Activated naive CD4-positive, alpha-beta T cell (primary cell): ENCODE measurements around the gene MAPKAPK3.
A peak's percentile ranks its signal among the peaks of the same experiment; 100 is the strongest.

ENCODE experiments used
- DNase-seq, 4 experiments: peaks; one replicate each; lab custom pipeline; 2025; lab: John Stamatoyannopoulos, UW

Gene MAPKAPK3

DNA sequence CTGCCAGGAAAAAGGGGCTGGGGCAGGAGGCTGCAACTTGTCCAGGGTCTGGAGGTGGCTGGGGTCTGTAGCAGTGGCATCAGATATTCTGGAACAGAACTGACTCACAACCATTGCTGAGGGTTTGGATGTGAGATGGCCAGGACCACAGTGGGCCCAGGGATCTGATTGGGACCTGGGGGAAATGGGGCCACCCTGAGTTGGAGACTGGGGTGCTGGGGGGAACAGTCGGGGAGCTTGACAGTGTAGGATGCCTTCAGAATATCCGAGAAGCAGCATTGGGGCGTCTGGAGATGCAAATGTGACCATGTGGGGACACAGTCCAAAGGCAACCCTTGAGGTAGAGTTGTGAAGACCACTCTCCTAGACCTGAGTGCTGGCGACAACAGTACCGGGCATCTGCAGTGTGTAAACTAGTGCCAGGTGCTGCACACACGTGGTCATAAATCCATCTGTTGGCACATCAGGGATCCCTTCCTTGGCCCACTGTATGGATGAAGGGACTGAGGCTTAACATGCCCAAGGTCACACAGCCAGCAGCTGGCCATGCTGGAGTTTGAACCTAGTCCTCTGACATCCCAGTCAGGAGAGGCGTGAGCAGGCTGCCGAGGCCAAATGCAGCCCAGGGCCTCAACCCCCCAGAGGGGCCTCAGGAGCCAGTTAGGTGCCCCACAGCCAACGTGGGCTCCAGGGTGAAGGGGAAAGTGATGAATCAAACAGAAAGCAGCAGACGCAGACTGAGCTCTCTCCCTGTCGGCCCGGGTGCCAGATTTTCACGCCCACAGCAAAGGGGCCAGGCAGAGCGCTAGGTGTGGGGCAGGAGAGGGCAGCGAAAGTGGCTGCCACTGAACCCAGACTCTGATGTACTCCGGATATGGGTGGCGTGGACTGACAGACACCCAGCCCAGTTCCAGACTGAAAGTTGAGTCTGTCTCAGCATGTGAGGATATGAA, 28.9 kb upstream of the MAPKAPK3 start:
- DNase-seq: peak in 2 of 4 experiments; percentile 24 to 45

- DNase-seq: no peak
Measured at GRCh38 chr3:50588759-50589433, 28.1 kb upstream of the MAPKAPK3 start.

- no peak for DNase-seq
Measured at GRCh38 chr3:50591196-50591741, 25.7 kb upstream of the MAPKAPK3 start.

DNA sequence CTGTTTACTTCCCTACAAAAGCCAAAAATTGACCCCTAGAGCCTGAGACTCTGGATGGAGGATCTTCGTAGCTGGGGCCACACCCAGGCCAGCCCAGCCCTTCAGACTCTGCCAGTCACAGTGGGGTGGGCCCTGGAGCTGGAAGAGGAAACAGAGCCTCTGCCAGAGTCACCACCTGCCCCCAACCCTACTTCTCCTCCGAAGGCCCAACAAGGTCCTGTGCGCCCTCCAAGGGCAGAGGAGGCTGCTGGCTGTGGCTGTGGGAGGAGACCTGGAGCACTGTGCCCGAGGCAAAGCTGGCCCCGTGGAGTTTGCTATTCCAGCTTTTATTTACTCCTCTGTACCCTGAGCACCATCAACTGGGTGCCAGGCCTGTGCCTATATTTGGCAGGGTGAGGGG, 24.4 kb upstream of the MAPKAPK3 start:
- no peak for DNase-seq

GRCh38 chr3:50594253-50594785, 22.6 kb upstream of the MAPKAPK3 start:
- DNase-seq: no peak

GRCh38 chr3:50599115-50599715, 17.7 kb upstream of the MAPKAPK3 start:
- no peak for DNase-seq

GRCh38 chr3:50599716-50600118, 17.2 kb upstream of the MAPKAPK3 start:
- DNase-seq: no peak

GRCh38 chr3:50600141-50600753, 16.7 kb upstream of the MAPKAPK3 start:
- no peak for DNase-seq

DNA sequence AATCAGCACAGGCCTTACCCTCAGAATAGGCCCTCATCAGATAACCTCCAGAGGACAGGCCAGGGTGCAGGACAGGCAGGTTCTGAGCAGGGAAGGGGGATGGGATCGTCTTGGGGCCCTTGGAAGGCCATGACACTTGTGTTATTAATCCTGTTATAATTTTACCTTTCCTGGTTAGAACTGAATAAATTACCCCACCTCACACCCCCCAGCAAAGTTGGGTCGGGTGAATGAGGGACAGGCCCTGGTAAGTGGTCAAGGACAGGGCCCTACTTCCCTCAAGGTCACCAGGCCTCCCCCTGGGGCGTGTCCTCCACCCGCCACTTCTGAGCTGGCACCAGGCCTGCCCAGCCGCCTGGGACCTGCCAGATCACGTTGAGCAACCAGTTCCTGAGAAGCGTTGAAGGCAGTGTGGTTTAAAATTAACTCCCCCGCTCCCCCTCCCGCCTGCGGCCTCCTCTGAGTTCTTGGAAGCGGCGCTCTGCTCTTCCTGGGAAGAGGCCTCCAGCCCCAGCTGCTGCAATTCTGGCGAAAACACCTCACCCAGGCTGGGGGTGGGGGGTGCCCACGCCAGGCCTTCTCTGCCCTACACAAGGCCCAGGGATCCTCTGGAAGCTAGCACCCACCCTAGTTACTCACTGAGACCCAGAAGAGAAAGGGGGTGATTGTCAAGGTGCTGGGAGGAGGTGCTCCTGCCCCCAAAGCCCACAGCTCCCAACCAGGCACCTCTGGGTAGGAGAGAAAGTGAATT, 15.9 kb upstream of the MAPKAPK3 start:
- peak in 2 of 4 experiments; percentile 40 to 53 for DNase-seq

DNA sequence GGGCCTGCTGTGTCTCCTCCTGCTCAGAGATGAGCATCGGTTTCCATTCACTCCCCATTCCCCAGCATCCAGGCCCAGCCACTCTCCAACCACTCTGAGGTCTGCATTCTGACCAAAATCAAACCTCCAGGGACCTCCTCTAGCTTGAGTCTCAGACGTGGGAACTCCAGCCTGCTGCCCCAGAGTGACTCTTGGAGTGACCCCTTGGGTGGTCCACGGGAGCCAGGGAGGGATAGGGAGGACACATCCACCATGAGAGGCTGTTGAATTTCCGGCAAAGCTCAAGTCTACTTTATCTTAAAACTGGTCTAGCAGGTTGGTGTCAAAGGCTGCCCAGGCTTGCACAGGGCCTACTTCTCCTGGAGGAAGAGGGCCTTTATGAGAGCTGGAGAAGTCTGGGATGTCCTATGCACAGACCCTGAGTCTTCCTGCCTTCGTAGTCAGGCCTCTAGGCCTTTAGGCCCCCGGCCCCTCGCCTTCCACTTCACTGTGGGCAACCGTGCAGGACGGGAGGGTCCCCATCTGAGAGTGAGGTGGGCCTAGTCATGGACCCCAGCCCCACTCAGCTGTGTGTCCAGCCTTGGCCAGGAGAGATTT, 14.3 kb upstream of the MAPKAPK3 start:
- DNase-seq: no peak

- DNase-seq: no peak
Measured at GRCh38 chr3:50603261-50604109, 13.5 kb upstream of the MAPKAPK3 start.

- no peak for DNase-seq
Measured at GRCh38 chr3:50604110-50604621, 12.8 kb upstream of the MAPKAPK3 start.

DNA sequence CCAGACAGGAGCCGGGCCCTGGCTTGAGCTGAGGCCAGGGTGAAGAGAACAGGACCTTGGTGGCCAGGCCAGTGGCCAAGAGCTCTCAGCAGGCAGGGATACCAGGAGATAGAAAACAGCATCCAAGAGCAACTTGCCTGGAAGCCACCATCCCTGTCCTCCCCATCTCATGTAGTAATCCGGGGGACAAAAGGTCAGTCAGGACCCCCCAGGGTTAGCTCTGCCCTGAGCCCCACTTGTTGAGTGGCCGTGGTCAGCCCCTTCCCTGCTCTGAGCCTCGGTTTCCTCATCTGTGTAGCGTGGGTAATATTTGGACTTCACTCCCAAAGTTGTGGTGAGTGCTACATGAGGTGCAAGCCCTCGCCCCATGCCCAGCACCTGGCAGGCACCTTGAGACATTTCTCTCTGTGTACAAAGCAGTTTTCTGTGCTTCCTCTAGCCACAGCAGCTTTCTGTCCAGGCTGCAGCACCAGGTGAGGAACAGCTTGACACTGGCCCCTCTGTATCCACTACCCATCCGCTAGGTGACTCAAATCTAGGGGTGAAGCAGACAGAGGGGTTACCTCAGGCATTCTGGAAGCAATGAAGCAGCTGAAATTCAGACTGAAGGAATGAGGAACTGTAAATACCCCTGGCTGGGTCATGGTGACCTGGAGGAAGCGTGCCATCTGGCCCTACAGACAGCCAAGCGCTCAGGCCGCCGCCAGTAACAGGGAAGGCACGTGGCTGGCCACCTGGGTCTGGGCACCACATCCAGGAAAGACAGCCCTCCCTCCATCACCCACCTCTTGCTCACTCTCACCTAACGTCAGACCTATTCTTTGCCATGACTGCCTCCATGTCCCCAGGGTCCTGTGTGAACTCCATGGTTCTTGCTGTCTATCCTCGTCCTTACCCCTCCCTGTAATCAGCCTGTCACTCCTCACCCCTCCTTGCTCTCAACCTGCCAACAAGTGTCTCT, 12.0 kb upstream of the MAPKAPK3 start:
- no peak for DNase-seq

DNA sequence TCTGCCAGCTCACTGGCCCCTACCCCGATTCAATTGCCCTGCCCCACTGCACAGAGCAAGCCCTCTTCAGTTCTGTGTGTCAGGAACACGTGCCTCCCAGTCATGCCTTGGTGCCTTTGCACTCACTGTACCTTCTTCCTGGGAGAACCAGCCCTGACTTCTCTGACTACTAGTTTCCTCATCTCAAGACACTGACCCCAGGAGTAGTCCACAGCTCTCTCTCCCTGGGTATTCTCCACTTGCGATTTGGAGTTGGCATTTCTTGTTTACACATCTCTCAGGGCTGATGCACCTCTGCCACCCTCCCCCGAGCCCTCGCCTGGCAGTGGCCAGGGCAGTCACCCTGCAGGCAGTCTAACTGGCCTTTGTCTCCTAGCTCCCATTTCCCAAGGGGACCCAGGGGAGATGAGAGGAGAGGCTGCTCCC, 11.0 kb upstream of the MAPKAPK3 start:
- no peak for DNase-seq

GRCh38 chr3:50606596-50606995, 10.4 kb upstream of the MAPKAPK3 start:
- DNase-seq: peak in 2 of 4 experiments; percentile 20 to 27

DNA sequence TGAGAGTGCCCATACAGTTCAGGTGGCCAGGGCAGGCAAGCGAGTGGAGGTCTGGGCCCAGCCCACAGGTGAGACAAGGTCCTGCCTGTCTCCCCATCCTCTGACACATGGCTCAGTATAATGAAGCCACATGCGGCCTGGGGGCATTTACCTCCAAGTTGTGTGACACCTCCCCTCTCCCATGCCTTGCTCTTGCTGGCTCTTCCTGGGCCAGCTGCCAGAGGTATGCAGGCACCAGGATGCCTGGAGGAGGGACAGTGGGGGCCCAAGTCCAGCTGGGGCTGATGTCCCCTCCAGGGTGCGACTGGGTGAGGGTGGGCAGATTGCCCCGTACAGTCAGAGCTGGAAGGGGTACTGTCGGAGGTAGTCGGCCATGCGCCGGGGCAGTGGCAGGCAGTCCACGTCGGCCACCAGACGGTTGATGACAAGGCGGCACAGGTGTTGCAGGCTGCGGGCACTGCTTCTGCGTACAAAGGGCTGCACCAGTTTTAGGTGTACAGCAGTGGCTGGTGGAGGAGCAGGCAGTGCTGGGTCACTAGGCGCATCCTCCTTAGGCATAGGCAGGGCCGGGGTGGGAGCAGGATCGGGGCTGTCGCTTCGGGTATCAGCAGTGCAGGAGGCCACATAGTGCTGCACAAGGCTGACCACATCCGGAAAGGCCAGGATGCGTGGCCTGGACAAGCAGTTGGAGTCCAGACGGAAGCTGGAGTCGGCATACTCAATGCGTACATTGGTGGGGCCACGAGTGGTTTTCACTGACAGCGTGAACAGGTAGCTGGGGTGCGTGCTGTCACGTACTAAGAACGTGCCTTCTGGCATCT, 9.5 kb upstream of the MAPKAPK3 start:
- DNase-seq: no peak

- no peak for DNase-seq
Measured at GRCh38 chr3:50608278-50608677, 8.7 kb upstream of the MAPKAPK3 start.
